Kidney tubule cell (primary cell): ENCODE data around the gene SFRP4.
A peak's percentile ranks its signal among the peaks of the same experiment; 100 is the strongest.

Experiments
- DNase-seq: peaks from one replicate; pipeline ENCODE4 v3.0.0-alpha.2; 2018; ENCODE audit warnings: low spot score

Gene SFRP4

GRCh38 chr7:37924491-37925041 is 7.9 kb upstream of the SFRP4 start:
- no peak for DNase-seq

DNA sequence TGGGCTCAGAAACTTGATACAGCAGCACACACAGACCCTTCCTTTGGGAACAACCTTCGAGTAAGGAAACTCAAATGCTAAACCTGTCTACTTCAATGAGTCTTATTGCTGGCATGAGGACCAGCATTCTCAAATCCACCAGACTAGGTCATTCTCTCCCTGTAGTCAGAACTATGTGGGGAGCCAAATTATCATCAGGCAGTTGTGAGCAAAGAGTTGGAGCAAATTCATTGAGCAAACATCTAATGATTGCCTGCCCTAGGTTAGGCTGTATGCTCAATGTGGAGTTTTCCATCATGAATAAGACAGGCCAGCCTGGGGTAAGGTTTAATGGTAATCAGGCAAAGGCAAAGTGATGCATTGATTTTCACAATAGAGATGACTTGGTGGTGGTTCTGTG is 7.4 kb upstream of the SFRP4 start:
- no peak for DNase-seq

- DNase-seq, result no peak
These were observed 5.3 kb upstream of the SFRP4 start for GRCh38 chr7:37921876-37922275.

GRCh38 chr7:37920849-37921805 is 4.5 kb upstream of the SFRP4 start:
- peak; percentile 63 for DNase-seq

DNA sequence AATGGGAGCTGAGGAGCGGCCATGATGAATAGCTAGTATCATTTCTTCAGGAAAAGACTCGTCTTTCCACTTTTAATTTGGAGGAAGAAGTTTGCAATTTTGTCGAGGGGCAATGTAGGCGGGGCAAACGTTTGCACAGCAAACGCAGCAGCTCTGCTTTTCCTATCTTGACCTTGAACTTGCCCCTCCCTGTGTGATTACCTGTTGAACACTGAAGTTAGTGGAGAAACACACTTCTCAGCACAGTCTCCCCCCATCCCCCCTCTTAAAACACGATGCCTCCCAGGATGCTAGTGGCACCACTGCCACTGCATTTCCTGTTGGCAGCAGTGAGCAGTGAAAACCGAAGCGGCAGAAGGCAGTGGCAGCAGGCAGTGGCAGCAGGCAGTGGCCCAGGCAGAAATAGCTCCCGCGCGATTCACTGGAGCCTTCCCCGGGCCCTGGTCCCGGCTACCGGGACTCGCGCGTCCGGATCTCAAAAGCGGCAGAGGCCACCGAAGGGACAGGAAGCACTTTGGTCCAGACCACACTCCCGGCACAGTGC is 3.8 kb upstream of the SFRP4 start, which contains the start of gene EPDR1:
Gene EPDR1 (plus strand): TSS at position 336 of the 544 bp plus-strand sequence. CDS start 300 bp downstream, outside the sequence.
- peak; percentile 84 for DNase-seq

- no peak for DNase-seq
These were observed 1.9 kb upstream of the SFRP4 start for GRCh38 chr7:37918526-37918925.

GRCh38 chr7:37916017-37916672 is 472 bp downstream of the SFRP4 start:
- DNase-seq, result peak; percentile 25

DNA sequence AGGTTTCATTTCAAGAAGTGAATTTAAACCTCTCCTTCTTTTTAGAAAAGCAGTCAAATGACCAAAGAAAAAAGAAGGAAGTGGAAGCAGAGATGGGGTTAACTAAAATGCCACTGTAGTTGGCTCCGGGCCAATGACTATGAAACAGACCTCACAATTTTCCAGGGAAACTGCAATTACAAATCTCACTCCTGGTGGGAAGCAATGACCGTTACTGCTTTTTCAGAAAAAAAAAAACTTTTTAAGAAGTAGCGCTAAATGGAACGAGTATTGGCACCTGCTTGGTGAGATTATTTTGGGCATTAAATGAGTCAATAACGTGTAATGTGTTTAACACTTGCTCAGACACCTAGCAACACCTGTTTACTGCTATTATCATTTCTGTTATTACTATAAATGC is 1.2 kb downstream of the SFRP4 start:
- DNase-seq, result peak; percentile 31

DNA sequence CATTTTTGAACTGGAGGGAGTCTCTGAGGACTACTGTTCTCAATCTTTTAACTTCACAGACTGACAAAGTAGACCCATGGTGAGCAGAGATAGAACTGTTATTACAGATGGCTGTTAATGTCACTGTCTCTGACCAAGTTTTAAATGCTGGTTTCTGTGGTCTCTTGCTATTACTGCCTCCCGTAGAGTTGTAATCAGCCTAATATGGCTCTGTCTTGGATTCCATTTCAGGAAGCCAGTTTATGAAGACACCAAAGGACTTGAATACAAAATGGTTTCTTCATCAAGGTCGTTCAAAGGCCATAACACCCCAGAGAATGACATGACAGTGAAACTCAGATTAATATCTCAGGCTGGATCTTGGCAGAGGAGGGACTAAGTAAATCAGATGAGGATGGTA is 3.9 kb downstream of the SFRP4 start:
- DNase-seq, result no peak

DNA sequence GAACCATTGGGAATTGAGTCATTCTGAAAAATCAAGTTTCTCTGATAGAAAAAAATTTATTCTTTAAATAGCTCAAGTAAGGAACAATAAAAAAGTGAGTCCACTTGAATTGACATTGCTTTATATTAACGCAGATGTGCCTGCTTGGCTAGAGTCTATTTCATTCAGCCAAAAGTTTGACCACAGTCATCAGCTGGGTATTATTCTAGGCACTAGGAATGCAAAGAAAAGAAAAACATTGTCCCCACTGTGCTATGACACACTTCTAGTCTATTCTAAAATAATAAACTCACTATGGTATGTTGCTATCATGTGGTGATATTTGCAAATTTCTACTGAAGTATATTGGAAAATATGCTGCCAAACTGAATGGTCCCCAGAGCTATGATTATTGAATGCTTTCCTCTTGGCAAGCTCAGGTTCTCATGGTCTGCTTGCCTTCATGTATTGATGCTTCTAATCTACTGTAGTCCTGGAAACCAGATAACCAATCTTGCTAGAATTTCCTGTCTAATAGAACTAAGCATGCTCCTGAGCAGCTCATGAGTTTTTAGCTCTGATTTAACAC is 8.3 kb downstream of the SFRP4 start:
- peak; percentile 28 for DNase-seq

DNA sequence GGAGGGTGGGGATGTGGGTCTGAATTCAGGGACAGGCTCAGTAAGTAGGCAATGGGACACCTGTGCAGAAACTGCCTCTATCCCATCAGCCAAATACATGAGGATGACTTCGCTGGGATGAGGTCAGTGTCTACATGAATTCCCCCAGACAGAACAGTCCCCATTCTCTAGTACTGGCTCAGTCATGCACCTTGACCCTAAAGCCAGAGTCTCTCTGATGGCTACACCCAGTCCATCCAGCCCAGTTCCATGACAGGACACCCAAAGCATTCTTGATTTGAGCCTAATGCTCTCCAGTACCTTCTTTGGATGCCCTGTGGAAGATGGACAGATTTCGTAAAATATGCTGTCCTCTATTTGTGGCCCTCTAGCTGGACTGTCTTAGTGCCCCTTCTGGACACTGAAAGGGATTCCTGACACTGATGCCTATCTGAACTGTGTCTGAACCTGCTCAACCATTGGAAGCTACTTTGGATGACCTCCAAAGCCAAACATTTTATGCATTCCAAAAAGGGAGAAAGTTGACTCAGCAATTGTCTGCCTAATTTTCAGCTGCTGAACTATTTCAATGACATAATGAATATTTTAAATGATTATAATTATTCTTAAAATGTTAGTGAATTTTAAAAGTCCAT is 14.6 kb downstream of the SFRP4 start:
- DNase-seq, result peak; percentile 74

DNA sequence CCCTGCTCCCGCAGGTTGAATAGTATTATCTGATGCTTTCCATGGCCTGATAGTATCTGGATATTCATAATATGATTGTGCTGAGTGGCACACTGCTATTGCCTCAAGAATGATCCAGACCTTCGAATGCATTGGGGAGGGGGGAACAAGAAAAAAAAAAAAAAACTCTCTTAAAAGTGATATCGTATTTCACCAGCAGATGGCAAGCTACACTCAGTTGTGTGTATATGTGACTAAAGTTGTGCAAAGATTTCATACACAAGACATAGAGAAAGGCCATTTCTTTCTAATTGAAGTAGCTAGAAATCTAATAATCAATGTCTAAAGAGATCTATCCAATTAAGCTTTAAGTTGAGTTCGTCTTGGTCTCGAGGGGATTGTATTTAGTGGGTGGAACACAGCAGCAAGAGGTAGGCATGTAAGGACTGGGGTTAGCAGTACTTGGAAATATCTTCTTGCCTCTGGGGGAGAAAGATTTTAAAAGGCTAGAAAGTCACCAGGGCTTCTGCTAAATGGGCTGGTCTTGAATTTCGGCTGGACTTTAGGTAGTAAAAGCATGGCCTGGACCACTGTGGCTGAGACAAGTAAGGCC is 15.3 kb downstream of the SFRP4 start:
- peak; percentile 62 for DNase-seq

- DNase-seq, result peak; percentile 84
These were observed 16.8 kb downstream of the SFRP4 start for GRCh38 chr7:37899712-37900247.

GRCh38 chr7:37894671-37895070 is 21.9 kb downstream of the SFRP4 start:
- DNase-seq, result no peak

- peak; percentile 58 for DNase-seq
These were observed 23.3 kb downstream of the SFRP4 start for GRCh38 chr7:37893359-37893758.

DNA sequence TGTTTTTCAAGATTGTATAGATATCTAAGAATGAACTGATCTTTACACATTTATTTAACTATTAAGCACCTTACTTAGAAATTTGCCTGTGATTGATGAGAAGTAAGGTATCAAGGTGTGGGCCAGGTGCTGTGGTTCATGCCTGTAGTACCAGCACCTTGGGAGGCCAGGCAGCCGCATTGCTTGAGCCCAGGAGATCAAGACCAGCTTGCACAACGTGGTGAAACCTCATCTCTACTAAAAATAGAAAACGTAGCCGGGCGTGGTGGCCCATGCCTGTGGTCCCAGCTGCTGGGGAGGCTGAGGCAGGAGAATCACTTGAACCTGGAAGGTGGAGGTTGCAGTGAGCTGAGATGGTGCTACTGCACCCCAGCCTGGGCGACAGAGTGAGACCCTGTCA is 34.5 kb downstream of the SFRP4 start:
- no peak for DNase-seq
